Measurements from ENCODE around the gene HSD17B14. TPM values are rescaled to one million over a fixed set of nuclear protein-coding genes. Genes with fewer than 3 reads are reported as not detected.

The HSD17B14 gene
- total and polyA plus RNA-seq, 2 of the 13 experiments (the other 11 are each of a cell fraction or from before 2014, with no cell fraction given): 0.58 to 1.2 TPM

DNA sequence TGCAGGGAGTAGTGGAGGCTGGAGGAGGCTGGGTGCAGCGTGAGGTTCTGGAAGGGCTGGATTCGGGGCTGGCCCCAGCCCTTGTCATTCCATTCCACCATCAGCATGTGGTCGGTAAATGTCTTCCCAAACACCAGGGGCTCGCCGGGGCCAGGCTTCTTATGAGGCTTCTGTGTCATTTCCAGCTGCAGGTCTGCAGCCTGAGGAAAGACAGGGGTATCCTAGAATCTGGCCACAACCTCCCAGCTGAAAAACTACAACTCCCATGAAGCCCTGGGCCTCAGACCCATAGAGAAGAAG lies 29.8 kb downstream of the HSD17B14 start:
- CTCF ChIA-PET (ENCODE audit: low intra/inter-chr PET ratio, low total read pairs): no interaction called here
- no peaks in the 10 kb centered on the region for H3K27me3 ChIP-seq (ENCODE audit: control insufficient read depth in 1 of 2, insufficient read depth in 2 of 2, low read length in 2 of 2)
- H4K20me1 ChIP-seq (ENCODE audit: insufficient read depth, low read length): no peaks in the 10 kb centered on the region
- in situ Hi-C loops (cut with HindIII; ENCODE audit: extremely low pct_ligation_motif_present, low pct_unique_long_range_greater_than_20kb): no loop called here
- no peak for ATAC-seq
- intact Hi-C loops (cut with micrococcal nuclease; ENCODE audit: unreplicated experiment): no loop called here
- no peak overlapping the region for H2AFZ ChIP-seq (ENCODE audit: low read length)
- no peaks in the 10 kb centered on the region for H3K36me3 ChIP-seq (replicated peaks in 1 of 2; ENCODE audit: control insufficient read depth in 1 of 2, insufficient read depth in 2 of 2, low read length in 2 of 2)
- 0% methylated on average over 2 of the region's 5 CpGs for WGBS (ENCODE audit: low lambda C conversion rate)
- peak overlapping the region; percentile 85 for H3K9ac ChIP-seq (ENCODE audit: insufficient read depth, low read depth, low read length)
- POLR2A ChIA-PET: interaction anchor here (0.6 to 3.6 kb wide), 27 partner anchors 7 to 232 kb away, joined by 3 to 53 read pairs (median 6); partner anchors contain the start of genes CA11, GYS1, PLEKHA4 and PPP1R15A
- H3K27ac ChIP-seq (ENCODE audit: extremely low read length, insufficient read depth, low read length): peak overlapping the region; percentile 82
- H3K4me2 ChIP-seq (ENCODE audit: low read depth, low read length): peak overlapping the region; percentile 87
- no peaks in the 10 kb centered on the region for H3K9me3 ChIP-seq (ENCODE audit: low read length)
- peaks cover 38% of the 10 kb centered on the region for H3K4me1 ChIP-seq (ENCODE audit: insufficient read depth, low read length)
- H3K79me2 ChIP-seq (ENCODE audit: insufficient read depth, low read length): peaks cover 12% of the 10 kb centered on the region
- no TSS peak for BruUV-seq (replicated peaks)
- FAIRE-seq: no peak
- DNase-seq (ENCODE audit: low spot score): no peak
- peak overlapping the region in 2 of 3 experiments; percentile 73 to 78; a peak in 3 of 6 replicates for H3K4me3 ChIP-seq (replicated peaks in 1 of 3; ENCODE audit: insufficient read depth in 1 of 3, low read depth in 2 of 3, low read length in 3 of 3)
- TF ChIP-seq, protein P1, sequence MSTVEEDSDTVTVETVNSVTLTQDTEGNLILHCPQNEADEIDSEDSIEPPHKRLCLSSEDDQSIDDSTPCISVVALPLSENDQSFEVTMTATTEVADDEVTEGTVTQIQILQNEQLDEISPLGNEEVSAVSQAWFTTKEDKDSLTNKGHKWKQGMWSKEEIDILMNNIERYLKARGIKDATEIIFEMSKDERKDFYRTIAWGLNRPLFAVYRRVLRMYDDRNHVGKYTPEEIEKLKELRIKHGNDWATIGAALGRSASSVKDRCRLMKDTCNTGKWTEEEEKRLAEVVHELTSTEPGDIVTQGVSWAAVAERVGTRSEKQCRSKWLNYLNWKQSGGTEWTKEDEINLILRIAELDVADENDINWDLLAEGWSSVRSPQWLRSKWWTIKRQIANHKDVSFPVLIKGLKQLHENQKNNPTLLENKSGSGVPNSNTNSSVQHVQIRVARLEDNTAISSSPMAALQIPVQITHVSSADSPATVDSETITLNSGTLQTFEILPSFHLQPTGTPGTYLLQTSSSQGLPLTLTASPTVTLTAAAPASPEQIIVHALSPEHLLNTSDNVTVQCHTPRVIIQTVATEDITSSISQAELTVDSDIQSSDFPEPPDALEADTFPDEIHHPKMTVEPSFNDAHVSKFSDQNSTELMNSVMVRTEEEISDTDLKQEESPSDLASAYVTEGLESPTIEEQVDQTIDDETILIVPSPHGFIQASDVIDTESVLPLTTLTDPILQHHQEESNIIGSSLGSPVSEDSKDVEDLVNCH (CRISPR knock-in tag; IDR thresholded peaks at IDR 0.05): no peak
- TF ChIP-seq, protein P2, sequence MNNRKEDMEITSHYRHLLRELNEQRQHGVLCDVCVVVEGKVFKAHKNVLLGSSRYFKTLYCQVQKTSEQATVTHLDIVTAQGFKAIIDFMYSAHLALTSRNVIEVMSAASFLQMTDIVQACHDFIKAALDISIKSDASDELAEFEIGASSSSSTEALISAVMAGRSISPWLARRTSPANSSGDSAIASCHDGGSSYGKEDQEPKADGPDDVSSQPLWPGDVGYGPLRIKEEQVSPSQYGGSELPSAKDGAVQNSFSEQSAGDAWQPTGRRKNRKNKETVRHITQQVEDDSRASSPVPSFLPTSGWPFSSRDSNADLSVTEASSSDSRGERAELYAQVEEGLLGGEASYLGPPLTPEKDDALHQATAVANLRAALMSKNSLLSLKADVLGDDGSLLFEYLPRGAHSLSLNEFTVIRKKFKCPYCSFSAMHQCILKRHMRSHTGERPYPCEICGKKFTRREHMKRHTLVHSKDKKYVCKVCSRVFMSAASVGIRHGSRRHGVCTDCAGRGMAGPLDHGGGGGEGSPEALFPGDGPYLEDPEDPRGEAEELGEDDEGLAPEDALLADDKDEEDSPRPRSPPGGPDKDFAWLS (CRISPR knock-in tag; IDR thresholded peaks at IDR 0.05; ENCODE audit: borderline replicate concordance): no peak
- TF ChIP-seq, protein P3, sequence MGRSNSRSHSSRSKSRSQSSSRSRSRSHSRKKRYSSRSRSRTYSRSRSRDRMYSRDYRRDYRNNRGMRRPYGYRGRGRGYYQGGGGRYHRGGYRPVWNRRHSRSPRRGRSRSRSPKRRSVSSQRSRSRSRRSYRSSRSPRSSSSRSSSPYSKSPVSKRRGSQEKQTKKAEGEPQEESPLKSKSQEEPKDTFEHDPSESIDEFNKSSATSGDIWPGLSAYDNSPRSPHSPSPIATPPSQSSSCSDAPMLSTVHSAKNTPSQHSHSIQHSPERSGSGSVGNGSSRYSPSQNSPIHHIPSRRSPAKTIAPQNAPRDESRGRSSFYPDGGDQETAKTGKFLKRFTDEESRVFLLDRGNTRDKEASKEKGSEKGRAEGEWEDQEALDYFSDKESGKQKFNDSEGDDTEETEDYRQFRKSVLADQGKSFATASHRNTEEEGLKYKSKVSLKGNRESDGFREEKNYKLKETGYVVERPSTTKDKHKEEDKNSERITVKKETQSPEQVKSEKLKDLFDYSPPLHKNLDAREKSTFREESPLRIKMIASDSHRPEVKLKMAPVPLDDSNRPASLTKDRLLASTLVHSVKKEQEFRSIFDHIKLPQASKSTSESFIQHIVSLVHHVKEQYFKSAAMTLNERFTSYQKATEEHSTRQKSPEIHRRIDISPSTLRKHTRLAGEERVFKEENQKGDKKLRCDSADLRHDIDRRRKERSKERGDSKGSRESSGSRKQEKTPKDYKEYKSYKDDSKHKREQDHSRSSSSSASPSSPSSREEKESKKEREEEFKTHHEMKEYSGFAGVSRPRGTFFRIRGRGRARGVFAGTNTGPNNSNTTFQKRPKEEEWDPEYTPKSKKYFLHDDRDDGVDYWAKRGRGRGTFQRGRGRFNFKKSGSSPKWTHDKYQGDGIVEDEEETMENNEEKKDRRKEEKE (IDR thresholded peaks at IDR 0.05): no peak
- TF ChIP-seq ZNF891 (CRISPR knock-in tag; IDR thresholded peaks at IDR 0.05) (no peak), ZNF674 (CRISPR knock-in tag; IDR thresholded peaks at IDR 0.05; ENCODE audit: low read depth) (no peak), PTBP1 (IDR thresholded peaks at IDR 0.05; ENCODE audit: low read depth, low read length, poor library complexity, severe bottlenecking) (no peak), ELF1 (CRISPR knock-in tag; IDR thresholded peaks at IDR 0.05) (0 out of 2 replicates have a peak, but pooled peaks have one; percentile 21), NFYC (CRISPR knock-in tag; IDR thresholded peaks at IDR 0.05) (no peak), HMG20B (CRISPR knock-in tag; conservative IDR thresholded peaks at IDR 0.05) (no peak)
- TF ChIP-seq, protein P4, sequence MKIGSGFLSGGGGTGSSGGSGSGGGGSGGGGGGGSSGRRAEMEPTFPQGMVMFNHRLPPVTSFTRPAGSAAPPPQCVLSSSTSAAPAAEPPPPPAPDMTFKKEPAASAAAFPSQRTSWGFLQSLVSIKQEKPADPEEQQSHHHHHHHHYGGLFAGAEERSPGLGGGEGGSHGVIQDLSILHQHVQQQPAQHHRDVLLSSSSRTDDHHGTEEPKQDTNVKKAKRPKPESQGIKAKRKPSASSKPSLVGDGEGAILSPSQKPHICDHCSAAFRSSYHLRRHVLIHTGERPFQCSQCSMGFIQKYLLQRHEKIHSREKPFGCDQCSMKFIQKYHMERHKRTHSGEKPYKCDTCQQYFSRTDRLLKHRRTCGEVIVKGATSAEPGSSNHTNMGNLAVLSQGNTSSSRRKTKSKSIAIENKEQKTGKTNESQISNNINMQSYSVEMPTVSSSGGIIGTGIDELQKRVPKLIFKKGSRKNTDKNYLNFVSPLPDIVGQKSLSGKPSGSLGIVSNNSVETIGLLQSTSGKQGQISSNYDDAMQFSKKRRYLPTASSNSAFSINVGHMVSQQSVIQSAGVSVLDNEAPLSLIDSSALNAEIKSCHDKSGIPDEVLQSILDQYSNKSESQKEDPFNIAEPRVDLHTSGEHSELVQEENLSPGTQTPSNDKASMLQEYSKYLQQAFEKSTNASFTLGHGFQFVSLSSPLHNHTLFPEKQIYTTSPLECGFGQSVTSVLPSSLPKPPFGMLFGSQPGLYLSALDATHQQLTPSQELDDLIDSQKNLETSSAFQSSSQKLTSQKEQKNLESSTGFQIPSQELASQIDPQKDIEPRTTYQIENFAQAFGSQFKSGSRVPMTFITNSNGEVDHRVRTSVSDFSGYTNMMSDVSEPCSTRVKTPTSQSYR (CRISPR knock-in tag; IDR thresholded peaks at IDR 0.05; ENCODE audit: borderline replicate concordance): no peak
- TF ChIP-seq, protein P5, sequence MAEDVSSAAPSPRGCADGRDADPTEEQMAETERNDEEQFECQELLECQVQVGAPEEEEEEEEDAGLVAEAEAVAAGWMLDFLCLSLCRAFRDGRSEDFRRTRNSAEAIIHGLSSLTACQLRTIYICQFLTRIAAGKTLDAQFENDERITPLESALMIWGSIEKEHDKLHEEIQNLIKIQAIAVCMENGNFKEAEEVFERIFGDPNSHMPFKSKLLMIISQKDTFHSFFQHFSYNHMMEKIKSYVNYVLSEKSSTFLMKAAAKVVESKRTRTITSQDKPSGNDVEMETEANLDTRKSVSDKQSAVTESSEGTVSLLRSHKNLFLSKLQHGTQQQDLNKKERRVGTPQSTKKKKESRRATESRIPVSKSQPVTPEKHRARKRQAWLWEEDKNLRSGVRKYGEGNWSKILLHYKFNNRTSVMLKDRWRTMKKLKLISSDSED (CRISPR knock-in tag; IDR thresholded peaks at IDR 0.05): no peak
- TF ChIP-seq, protein P6, sequence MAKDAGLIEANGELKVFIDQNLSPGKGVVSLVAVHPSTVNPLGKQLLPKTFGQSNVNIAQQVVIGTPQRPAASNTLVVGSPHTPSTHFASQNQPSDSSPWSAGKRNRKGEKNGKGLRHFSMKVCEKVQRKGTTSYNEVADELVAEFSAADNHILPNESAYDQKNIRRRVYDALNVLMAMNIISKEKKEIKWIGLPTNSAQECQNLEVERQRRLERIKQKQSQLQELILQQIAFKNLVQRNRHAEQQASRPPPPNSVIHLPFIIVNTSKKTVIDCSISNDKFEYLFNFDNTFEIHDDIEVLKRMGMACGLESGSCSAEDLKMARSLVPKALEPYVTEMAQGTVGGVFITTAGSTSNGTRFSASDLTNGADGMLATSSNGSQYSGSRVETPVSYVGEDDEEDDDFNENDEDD (CRISPR knock-in tag; IDR thresholded peaks at IDR 0.05; ENCODE audit: borderline replicate concordance): no peak

Measured in HepG2 (cell line).